Activated naive CD8-positive, alpha-beta T cell treated with anti-CD3 and anti-CD28 coated beads, Interleukin-2, amount 50 U/mL, for 16 hours (primary cell): ENCODE measurements around the gene ENOSF1.

ENCODE experiments used
- DNase-seq: peaks from one replicate; pipeline ENCODE4 v3.0.0-alpha.2; 2020; ENCODE audit warnings: low read depth, low spot score

Gene ENOSF1

GRCh38 chr18:673769-674168, 38.7 kb downstream of the ENOSF1 start:
- DNase-seq, result no peak

GRCh38 chr18:673317-673716, 39.1 kb downstream of the ENOSF1 start:
- no peak for DNase-seq

- no peak for DNase-seq
Measured at GRCh38 chr18:671405-671804, 41.0 kb downstream of the ENOSF1 start.

- no peak for DNase-seq
Measured at GRCh38 chr18:670522-670921, 41.9 kb downstream of the ENOSF1 start.

- DNase-seq, result no peak
Measured at GRCh38 chr18:669077-669476, 43.4 kb downstream of the ENOSF1 start.

- no peak for DNase-seq
Measured at GRCh38 chr18:668260-668659, 44.2 kb downstream of the ENOSF1 start.

GRCh38 chr18:666628-667027, 45.8 kb downstream of the ENOSF1 start:
- no peak for DNase-seq

- no peak for DNase-seq
Measured at GRCh38 chr18:666177-666576, 46.3 kb downstream of the ENOSF1 start.

GRCh38 chr18:662197-662596, 50.2 kb downstream of the ENOSF1 start:
- DNase-seq, result no peak

GRCh38 chr18:659597-659996, 52.8 kb downstream of the ENOSF1 start:
- no peak for DNase-seq

- no peak for DNase-seq
Measured at GRCh38 chr18:658947-659533, 53.4 kb downstream of the ENOSF1 start.

GRCh38 chr18:658001-658946, 54.2 kb downstream of the ENOSF1 start:
- DNase-seq, result no peak

- DNase-seq, result no peak
Measured at GRCh38 chr18:657311-658000, 55.0 kb downstream of the ENOSF1 start, which contains the start of gene TYMS. Gene TYMS, plus strand, starts transcription at chr18:657653. Its CDS starts 90 bp downstream, at chr18:657743.

- DNase-seq, result no peak
Measured at GRCh38 chr18:655445-655844, 57.0 kb downstream of the ENOSF1 start.

GRCh38 chr18:654601-655000, 57.8 kb downstream of the ENOSF1 start:
- DNase-seq, result no peak

GRCh38 chr18:653512-653911, 58.9 kb downstream of the ENOSF1 start:
- DNase-seq, result no peak

GRCh38 chr18:652131-652530, 60.3 kb downstream of the ENOSF1 start:
- DNase-seq, result no peak

GRCh38 chr18:650428-650858, 62.0 kb downstream of the ENOSF1 start:
- no peak for DNase-seq

- DNase-seq, result no peak
Measured at GRCh38 chr18:649341-649740, 63.1 kb downstream of the ENOSF1 start.

- no peak for DNase-seq
Measured at GRCh38 chr18:647304-647703, 65.1 kb downstream of the ENOSF1 start.

GRCh38 chr18:644395-645004, 67.9 kb downstream of the ENOSF1 start:
- no peak for DNase-seq

- DNase-seq, result no peak
Measured at GRCh38 chr18:641224-641623, 71.2 kb downstream of the ENOSF1 start.
